ENCODE data around the gene RUSC2.

RUSC2 gene

DNA sequence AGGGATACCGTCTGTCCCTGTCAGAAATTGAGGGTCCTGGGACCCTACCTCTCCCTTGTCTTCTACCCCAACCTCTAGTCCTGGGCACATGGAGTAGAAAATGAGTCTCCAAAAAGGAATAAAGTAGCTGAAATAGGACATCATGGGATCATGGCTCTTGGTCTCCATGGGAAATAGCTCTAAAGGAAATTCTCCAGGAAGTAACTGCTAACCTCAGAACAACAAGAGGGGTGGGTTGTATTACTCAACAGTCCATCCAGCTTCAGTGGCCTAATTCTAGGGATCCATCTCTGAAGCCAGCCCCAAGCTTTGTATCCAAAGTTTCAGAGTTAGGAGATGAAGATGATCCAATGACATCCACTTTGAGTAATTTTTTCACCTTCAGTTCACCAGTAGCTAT lies 11.0 kb upstream of the RUSC2 start:
- no peak for DNase-seq (ENCODE audit: low read depth, low spot score)
- TF ChIP-seq, protein P1, sequence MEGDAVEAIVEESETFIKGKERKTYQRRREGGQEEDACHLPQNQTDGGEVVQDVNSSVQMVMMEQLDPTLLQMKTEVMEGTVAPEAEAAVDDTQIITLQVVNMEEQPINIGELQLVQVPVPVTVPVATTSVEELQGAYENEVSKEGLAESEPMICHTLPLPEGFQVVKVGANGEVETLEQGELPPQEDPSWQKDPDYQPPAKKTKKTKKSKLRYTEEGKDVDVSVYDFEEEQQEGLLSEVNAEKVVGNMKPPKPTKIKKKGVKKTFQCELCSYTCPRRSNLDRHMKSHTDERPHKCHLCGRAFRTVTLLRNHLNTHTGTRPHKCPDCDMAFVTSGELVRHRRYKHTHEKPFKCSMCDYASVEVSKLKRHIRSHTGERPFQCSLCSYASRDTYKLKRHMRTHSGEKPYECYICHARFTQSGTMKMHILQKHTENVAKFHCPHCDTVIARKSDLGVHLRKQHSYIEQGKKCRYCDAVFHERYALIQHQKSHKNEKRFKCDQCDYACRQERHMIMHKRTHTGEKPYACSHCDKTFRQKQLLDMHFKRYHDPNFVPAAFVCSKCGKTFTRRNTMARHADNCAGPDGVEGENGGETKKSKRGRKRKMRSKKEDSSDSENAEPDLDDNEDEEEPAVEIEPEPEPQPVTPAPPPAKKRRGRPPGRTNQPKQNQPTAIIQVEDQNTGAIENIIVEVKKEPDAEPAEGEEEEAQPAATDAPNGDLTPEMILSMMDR (IDR thresholded peaks at IDR 0.05; ENCODE audit: insufficient read depth, low read length, missing control alignments): no peak
- POLR2A ChIA-PET: interaction anchor here (0.7 kb wide), 1 partner anchor 365 kb away, joined by 3 read pairs; no protein-coding TSS in a partner anchor
- H3K4me3 ChIP-seq (ENCODE audit: low read depth, low read length): no peak overlapping the region
- CTCF ChIA-PET: interaction anchor here (0.7 to 10.5 kb wide), 27 partner anchors 11 to 586 kb away, joined by 3 to 181 read pairs (median 4); partner anchors contain the start of genes ATOSB, PIGO and RUSC2

DNA sequence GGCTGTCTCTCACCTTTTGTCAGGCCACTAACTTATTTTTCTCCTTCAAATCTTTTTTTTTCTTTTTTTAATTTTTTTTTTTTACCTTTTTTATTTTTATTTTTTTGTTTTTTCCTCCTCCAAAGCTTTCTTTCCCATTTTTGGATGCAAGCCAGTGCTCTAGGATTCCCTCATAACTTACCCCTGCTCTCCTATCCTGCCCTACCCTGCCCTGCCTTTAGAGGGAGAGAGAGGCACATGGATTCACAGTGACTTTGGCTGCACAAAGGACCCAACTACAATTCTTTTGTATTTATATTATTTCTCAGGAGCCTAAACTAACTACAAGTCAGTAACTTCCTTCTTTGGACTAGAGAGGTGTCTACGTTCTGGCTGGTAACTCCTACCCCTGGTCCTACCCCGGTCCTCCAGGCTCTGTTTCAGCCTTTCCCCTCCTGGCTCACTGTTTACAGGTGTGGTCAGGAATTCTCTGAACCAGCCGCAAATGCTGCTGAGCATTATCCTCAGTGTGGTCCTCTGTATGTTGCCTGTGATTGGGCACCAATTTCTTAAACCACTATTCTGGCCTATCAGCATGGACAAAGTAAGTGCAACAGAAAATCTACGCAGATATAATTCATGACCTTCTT lies 8.4 kb upstream of the RUSC2 start:
- TF ChIP-seq, protein P1 (IDR thresholded peaks at IDR 0.05; ENCODE audit: insufficient read depth, low read length, missing control alignments): peak; percentile 74
- no peak overlapping the region for H3K4me3 ChIP-seq (ENCODE audit: low read depth, low read length)
- ChIA-PET POLR2A (no interaction called here), CTCF (interaction anchor here (0.5 to 10.5 kb wide), 20 partner anchors 8 to 582 kb away, joined by 3 to 181 read pairs (median 3); partner anchors contain the start of genes ATOSB, PIGO and RUSC2)
- no peak for DNase-seq (ENCODE audit: low read depth, low spot score)

DNA sequence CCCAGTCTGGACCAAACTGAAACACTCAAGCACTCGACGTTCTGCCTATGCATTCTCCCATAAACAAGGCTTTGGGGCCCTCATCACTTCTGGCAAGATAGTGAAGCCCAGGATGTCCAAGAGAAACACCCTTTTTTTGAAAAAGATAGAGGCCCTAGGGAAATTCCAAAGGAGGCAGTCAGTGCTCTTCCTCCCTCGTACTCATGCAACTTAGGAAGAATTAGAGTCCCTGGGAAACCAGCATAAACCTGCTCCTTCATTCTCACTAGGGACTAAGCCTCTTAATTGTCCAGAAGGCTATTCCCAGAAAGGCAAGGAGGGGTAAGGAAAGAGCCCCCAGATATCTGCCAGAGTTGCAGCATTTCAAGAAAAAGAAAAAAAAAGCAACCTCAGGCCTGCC lies 7.8 kb upstream of the RUSC2 start:
- DNase-seq (ENCODE audit: low read depth, low spot score): no peak
- TF ChIP-seq, protein P1 (IDR thresholded peaks at IDR 0.05; ENCODE audit: insufficient read depth, low read length, missing control alignments): no peak
- POLR2A ChIA-PET: no interaction called here
- CTCF ChIA-PET: no interaction called here
- H3K4me3 ChIP-seq (ENCODE audit: low read depth, low read length): no peak overlapping the region

DNA sequence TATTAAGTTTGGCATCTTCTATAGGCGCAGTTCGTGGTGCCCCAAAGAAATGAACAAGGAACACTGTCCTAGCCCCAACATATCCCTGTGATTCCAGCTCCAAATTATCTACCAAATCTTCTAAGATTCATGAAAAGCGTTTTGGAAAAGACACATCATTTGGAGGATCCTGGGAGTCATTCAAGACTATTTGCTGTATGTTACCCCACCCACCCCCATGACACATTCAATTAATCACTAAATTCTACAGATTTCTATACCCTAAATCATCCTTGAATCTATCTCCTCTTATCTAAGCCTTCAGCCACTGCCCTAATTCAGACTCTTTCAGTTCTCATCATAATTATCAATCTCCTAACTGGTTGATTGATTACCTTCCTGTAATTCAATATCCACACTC lies 5.5 kb upstream of the RUSC2 start:
- no peak overlapping the region for H3K4me3 ChIP-seq (ENCODE audit: low read depth, low read length)
- DNase-seq (ENCODE audit: low read depth, low spot score): no peak
- CTCF ChIA-PET: interaction anchor here (0.5 to 5.0 kb wide), 10 partner anchors 10 to 539 kb away, joined by 3 to 74 read pairs (median 4); partner anchors contain the start of gene PIGO
- TF ChIP-seq, protein P1 (IDR thresholded peaks at IDR 0.05; ENCODE audit: insufficient read depth, low read length, missing control alignments): no peak
- POLR2A ChIA-PET: no interaction called here

DNA sequence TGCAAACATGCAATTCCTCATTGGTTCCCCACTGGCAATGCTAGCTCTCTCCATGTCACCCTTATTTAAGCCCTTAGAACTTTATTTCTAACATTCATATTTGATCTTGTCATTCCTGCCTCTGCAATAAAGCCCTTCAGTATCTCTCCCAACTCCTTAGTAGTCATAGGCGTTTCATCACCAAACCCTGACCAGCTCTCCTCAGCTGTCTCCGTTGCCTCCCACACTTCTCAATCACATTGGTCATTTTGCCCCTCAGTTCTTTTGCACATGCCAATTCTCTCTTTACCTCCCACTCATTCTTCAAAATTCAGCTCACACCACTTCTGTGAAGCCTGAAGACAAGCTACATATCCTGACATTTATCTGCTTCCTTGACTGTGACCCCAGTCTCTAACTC lies 2.8 kb upstream of the RUSC2 start:
- POLR2A ChIA-PET: interaction anchor here (1.0 to 1.3 kb wide), 3 partner anchors 24 to 203 kb away, joined by 3 to 4 read pairs (median 3); partner anchors contain the start of gene TPM2
- TF ChIP-seq, protein P1 (IDR thresholded peaks at IDR 0.05; ENCODE audit: insufficient read depth, low read length, missing control alignments): no peak
- DNase-seq (ENCODE audit: low read depth, low spot score): no peak
- CTCF ChIA-PET: interaction anchor here (0.8 to 5.0 kb wide), 9 partner anchors 10 to 416 kb away, joined by 3 to 74 read pairs (median 4); no protein-coding TSS in a partner anchor
- no peak overlapping the region for H3K4me3 ChIP-seq (ENCODE audit: low read depth, low read length)

DNA sequence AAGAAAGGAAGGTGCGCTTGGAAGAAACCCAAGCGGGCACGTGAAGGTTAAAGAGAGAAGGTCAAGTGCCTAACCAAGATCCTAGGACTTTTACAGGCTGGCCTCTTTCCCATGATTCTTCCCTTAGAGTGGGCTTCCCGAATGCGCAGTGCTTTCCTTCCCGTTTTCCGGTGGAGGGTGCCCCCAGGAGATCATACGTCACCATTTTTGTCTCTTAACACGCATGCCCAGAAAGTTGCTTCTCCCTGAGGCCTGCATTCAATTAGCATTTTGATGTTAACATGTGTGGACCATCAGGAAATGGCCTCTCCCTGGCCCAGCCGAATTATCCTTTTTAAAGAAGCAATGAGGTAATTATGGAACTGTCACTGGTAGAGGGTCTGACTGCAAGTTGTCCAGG lies 1.9 kb upstream of the RUSC2 start:
- CTCF ChIA-PET: interaction anchor here (5.0 kb wide), 1 partner anchor 65 kb away, joined by 74 read pairs; no protein-coding TSS in a partner anchor

More for the DNA sequence above, 1.9 kb upstream of the RUSC2 start:
- TF ChIP-seq, protein P1 (IDR thresholded peaks at IDR 0.05; ENCODE audit: insufficient read depth, low read length, missing control alignments): no peak
- POLR2A ChIA-PET: interaction anchor here (1.3 kb wide), 1 partner anchor 23 kb away, joined by 3 read pairs; no protein-coding TSS in a partner anchor
- DNase-seq (ENCODE audit: low read depth, low spot score): no peak
- peak overlapping the region; percentile 16; the same call in 1 of the 2 replicates for H3K4me3 ChIP-seq (ENCODE audit: low read depth, low read length)
